HUDEP-2 (cell line): ENCODE measurements around the gene CDH13.

Experiments
- DNase-seq, 76 experiments: peaks; one replicate each; lab custom pipeline; 2025; ENCODE audit not compliant: unreplicated experiment in 76 of 76; lab: John Stamatoyannopoulos, UW

The CDH13 gene

DNA sequence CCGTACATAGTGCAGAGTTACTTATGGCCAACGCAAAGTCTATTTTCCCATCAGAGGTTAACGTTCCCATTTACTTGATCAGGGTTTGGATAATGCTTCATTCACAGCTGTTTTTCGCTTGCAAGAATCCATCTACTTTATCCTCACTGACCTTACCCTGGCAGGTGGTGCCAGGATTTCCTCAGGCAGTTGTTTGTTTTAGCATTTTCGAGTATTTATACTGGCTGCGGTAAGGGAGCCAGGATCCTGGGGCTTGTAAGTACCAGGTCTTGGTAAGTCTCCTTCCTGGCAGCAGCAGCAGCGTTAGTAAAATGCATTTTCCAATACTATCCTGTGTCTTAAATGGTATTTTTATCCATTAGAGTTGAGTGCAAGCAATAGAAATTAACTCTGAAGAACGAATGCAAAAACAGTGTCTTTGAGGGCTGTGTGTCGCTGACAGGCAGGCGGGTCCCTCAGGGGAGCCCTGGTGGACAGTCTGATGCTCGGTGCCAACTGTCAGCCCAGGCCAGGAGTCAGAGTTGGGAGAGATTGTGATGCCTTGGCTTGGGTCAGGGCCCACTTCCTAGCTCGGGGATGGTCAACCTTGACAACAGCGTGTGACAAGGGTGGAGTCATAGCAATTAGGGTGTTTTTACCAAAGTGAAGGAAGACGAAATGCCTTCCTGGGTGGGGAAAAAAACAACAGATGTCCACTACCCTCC, 1088.6 kb downstream of the CDH13 start:
- no peak for DNase-seq

DNA sequence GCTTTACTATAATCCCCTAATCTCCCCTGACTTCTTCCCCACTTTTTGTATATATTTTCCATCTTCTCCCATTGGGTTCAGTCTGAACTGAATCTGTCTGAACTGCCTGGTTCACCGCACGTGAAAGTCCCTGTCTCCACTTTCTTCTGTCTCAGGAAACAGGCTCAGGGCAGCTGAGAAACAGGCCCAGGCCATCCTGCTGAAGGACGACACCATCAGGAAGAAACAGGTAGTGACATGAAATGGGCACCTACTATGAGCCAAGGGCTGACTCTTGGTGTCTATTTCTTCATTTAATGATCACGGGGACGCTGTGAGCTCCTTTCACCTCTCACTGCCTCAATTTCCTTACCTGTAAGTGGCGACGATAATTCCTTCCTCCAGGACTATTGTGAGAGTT, 1090.5 kb downstream of the CDH13 start:
- DNase-seq: no peak

DNA sequence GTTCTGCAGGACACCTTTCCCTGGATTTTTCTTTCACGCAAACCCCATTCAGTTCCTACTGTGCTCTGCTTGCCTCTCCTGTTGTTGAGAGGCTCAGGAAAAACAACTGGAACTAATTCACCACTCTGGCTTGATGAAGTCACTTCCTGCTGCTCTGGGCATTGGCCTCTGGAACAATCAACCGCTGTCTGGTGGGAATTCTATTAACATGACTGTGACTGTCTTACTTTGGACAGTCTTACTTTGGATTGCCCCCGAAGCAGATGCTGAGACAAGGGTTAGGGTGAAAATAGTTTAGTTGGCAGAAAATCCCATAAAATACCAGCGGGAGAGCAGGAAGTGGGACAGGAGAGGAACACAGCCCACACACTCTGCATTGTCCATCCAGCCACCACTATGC, 1091.0 kb downstream of the CDH13 start:
- DNase-seq: no peak

DNA sequence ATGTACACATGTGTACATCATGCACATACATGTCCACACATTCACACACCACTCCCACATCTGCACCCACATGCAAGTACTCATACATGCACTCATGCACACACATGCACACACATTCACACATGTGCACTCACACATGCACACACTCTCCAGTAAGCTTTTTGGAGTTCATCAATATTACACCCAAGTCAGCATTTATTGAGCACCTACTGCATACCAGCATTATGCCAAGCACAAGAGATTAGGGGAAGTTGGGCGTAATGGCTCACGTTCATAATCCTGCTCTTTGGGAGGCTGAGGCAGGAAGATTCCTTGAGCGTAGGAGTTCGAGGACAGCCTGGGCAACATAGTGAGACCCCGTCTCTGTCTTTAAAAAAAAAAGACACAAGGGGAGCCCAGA, 1093.4 kb downstream of the CDH13 start:
- DNase-seq: no peak

DNA sequence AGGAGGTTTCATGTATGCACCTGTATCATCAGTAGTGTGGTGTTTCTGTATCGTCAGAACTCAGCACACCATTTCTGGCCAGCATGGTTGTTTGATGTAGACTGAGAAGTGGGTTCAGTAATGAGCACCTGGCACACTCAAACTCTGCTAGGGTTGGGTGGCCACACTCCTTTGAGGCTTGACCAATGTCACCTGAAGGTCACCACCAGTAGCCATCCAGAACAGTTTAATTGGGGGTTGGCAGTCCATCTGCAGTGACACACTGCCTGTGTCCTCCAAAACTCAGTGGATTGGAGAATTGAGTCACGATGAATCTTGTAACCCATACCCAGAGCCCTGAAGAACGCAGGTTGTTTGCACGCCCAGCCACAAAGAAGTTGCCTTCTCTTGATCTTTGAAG, 1094.2 kb downstream of the CDH13 start:
- DNase-seq: no peak

DNA sequence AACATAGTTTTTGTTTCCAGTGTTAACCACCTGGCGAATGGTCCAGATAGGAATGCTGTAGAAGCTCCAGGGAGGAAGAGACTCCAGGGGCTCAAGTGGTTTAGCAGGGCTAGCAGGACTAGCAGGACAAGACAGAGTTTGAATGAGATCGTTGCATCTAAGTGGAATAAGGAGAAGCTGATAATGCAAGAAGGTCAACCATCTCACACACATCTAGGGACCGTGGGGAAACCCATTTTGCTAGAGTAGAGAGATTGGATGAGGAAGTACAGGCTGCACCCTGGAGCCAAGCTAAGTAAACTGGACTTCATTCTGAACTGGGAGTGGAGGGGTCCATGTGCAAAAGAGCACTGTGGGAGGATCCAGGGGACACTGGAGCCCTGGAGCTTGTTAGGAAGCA, 1094.9 kb downstream of the CDH13 start:
- no peak for DNase-seq

DNA sequence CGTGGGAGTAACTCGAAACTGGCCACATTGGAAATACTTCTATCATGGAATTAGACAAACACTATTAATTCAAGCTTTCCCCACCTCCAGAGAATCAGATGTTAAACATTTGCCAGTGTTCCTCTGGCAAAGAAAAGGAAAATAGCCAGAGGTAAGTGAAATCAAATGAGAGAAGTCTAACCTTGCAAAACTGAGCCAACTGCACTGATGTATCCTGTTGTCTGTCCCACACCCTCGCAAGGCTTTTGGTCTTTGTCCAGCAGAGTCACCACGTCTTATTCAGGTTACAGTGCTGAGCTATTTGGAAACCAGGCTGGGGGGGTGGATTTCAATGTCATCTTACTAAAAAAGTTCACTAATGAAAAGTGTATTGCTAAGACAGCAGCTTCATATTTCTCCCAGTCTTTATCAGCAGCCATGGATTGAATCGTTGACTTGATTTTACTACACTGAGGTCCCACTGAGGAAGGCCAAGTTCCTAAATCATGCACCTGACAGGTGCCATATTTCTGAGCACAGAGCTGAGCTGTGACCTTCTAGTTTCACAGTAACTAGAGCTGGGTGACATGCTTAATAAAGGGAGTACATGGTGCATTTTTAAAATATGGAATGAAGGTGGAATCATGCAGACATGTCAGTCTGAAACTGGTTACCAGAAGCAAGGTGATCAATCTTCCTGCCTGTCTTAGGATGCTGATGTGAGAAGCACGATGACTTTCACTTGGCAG, 1095.9 kb downstream of the CDH13 start:
- no peak for DNase-seq

DNA sequence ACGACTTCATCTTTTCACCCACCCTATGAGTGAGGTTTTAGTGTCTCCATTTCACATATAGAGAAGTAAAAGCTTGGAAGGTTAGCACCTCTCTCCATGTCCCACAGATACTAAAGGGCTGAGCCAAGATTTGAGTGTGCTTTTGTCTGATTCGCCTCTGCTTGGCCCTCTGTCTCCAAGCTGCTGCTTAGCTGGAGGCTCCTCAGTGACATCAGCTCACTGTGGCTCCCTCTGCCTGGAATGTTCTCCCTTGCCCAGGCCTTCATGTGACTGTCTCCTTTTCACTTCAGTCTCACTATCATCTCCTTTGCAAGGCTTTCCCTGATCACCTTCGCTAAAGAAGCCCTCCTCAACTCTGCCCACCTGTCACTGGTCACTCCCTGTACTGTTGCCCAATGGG, 1096.5 kb downstream of the CDH13 start:
- DNase-seq: no peak

DNA sequence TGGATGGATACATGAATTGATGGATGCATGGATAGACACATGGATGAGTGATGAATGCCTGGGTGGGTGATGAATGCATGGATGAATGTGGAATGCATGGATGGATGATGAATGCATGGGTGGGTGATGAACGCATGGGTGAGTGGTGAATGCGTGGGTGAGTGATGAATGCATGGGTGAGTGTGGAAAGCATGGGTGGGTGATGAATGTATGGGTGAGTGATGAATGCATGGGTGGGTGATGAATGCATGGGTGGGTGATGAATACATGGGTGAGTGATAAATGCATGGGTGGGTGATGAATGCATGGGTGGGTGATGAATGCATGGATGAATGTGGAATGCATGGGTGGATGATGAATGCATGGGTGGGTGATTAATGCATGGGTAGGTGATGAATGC, 1097.1 kb downstream of the CDH13 start:
- no peak for DNase-seq

DNA sequence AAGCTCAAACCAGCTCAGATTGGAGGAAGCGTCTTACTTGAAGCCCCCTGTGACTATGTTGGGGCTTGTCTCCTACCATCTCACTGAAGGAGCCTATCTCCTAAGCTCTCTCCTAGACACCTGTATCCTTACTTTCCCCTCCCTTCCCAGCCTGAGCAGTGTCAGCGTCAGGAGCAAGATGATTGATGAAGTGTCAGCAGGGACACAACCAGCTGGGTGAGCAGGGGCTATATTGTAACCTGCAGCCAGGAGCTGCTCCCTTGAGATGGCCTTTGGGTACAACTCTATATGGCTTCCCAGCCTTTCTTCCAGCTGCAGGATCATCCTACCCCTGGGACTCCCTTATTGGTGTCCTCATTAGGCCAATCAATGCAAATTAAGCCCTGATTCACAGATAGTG, 1097.8 kb downstream of the CDH13 start:
- no peak for DNase-seq

DNA sequence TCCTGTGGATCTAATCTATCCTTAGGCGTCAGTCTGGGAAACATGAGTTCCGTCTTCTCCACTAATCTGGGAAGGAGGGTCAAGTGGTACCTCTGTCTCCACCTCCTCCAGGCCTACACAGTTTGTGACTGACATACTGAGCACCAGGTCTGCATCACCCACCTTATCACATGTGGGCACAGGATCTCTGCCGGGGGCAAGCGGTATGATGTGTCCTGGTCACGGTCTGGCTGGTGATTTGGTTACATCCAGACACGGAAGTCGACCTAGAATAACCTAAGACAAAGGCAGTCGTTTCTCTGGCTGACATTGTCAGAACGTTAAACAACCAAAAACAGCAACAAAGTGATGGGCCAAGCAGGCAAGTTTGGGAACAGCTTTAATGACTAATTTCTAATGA, 1098.5 kb downstream of the CDH13 start:
- no peak for DNase-seq

DNA sequence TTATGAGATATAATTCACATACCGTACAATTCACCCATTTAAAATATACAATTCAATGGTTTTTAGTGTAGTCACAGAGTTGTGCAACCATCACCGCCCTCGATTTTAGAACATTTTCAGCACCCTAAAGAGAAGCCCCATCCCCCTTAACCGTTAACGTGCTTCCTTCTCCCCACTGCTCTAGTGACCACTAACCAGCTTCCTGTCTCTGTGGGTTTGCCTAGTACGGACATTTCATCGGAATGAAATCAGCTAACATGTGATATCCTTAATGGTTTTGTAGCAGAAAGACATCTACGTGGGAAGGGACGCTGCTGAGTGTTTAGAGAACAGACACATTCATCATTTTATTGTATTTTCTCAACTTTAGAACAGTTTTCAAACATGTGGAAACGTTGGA, 1100.2 kb downstream of the CDH13 start:
- no peak for DNase-seq

DNA sequence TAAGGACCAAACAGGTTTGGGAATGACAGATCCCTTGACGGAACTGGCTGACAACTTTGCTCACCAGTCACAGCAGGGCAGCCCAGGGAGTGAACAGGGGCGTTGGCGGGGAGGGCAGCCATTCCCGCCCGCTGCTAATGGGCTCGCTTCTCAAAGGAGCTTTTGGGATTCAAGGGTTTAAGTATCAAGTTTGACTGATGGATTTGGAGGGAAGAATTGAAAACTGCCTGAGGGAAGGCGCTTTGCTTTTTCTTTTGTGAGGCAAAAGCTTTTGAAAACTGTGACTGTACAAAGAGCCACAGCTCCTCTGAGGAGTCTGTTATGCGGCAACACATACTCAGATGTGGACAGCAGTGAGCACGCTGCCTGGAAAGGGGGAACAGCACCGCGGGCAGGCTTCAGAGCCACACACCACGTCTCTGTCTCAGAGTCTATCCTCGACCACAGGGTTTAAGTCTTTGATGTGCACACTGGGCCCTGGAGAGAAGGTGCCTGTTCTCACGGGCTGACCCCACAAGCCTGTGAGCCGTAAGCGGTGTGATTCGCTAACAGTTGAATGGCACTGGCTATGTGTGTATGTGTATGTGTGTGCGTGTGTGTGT, 1101.1 kb downstream of the CDH13 start:
- DNase-seq: no peak

DNA sequence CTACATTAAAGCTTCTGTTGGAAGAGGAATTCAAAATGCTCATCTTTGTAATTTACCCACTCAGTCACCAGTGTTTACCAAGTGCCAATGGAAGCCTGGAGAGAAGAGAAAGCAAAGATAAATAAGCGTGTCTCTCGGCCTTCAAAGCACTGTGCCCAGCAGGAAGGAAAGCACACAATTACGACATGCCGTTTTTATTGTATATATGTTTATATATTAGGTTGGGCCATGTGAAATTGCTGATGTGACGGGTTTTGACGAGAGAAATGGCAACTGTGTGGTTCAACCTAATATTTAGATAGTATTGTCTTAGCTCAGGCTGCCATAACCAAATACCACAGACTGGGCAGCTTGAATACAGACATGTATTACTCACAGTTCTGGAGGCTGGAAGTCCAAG, 1101.7 kb downstream of the CDH13 start:
- no peak for DNase-seq

DNA sequence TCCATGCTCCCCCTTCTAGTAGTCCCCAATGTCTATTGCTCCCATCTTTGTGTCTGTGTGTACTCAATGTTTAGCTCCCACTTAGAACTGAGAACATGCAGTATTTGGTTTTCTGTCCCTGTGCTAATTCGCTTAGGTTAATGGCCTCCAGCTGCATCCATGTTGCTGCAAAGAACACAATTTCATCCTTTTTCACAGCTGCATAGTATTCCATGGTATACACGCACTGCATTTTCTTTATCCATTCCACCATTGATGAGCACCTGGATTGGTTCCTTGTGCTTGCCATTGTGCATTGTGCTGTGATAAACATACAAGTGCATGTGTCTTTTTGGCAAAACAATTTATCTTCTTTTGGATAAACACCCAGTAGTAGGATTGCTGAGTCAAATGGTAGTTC, 1104.0 kb downstream of the CDH13 start:
- no peak for DNase-seq

DNA sequence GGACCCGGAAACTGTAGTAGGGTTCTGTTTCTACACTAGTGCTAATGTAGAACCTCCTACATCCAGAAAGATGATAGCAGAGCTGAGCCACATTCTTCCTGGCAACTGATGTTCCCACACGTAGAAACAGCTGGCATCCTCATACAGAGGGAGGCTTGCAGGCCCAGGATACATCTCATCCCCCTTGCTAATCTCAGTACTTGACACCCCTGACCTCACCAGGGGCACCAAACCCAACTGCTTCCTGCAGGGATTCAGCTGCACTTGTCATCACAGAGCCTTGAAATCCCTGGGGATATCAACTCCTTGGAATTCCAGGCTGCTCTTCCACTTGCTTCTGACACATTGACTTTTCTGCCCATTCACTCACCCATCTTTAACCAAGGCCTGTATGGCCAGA, 1105.8 kb downstream of the CDH13 start:
- no peak for DNase-seq

DNA sequence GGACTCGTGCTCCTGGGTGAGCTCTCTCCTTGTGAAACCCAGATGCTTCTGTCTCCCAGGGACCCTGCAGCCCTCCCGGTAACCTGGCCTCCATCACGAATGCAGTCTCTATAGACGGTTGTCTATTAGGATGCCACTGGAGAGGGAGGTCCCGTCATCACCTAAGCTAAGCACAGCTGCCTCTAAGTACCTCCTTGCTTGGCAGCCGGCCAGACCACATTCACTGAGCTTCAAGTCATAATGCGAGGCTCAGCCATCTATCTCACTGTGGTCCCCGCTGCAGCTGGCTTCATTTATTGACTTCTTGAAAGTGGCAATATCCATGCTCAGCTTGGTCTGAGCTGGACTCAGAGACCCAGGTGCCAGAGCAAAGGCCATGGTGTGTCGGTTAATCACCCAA, 1106.5 kb downstream of the CDH13 start:
- DNase-seq: no peak

DNA sequence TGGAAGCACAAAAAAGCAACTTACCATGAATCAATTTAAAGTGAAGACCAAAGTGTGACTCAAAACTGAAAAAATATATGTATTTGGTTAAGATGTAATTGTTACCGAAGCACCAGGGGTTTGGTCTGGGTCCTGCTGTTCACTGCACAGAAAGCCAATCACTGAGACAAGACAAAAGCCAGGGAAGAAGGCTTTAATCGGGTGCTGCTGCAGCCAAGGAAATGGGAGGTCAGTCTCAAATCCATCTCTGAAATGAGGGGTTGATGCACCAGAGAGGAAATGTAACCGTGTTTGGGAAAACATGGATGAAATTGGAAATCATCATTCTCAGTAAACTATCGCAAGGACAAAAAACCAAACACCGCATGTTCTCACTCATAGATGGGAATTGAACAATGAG, 1107.4 kb downstream of the CDH13 start:
- DNase-seq: no peak

DNA sequence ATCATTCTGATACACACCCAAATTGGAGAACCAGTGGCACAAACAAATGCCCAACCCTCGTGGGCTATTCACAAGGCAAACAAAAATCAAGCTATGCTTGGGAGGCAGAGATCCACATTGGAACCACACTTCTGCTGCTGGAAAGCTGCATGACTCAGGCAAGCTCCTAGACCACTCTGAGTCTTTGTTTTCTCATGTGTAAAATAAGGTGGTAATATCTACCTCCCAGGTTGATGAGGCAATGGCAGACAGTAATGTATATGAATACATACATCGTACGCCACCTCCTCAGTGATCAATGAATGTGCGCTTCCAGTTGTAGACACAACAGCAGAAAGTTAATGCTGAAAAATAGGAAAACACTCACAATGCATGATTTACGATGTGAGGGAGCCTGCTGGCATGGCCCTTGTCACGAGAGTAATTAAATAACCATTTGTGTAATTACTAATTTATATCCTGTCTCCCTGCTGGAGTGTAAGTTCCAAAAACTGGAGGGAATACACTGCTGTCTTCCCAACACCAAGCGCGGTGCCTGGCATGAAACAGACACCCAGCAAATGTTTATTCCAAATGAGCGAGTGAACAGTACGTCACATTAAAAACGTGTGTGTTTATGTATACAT, 1111.1 kb downstream of the CDH13 start:
- DNase-seq: no peak

DNA sequence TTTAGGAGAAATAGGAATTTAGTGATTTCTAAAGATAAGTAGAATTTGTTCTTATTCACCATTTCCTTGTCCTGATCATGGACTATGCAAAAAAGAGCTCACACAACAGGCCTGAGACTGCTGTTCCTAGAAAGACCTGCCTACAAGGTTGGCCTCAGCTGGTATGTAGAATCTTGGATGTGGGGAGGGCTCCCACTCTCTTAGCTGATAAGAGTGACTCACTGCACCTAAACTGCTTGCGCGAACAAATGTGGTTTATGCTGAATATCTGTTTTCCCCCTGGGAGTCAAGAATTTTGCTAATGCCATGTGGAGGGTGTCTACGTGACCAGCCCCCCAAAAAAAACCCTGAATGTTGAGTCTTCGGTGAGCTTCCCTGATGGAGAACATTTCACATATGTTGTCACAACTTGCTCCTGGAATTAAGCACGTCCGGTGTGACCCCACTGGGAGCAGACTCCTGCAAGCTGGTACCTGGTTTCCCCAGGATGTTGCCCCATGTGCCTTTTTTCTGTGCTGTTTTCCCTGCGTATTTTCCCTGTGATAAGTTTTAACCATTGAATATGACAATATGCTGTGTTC, 1112.2 kb downstream of the CDH13 start:
- no peak for DNase-seq

DNA sequence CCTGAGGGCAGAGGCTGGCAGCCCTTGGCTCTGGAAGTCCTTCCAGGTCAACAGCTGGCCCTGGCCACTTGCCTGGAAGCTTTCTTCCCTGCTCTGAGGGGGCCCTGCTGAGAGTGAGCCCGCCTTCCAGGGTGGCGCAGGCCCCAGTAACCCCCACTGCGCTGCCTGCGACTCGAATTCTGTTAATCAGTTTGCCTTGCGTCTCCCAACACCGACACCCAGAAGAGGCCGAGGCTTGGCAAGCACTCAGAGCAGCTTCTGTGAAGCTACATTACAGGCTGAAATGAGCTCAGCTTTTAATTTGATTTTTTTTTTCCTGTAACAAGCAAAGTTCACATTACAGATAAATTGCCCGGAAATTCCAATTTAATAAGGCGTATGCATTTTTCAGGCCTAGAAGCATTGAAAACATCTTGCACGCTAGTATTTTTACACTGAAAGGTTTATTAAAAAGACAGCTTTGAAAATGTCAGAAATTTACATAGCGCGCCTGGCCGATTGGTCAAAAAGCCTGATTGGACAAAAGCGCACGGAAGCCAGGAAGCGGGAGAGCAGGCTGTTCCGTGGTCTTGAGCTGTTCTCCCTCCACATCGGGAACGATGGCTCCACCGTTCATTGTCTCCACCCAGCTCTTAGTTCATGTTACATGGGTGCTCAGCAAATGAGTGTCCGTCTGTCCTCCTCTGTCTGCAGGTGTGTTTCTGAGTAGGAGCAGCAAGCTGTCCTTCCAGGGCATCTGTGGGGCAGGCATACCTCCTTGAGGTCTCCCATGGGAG, 1115.5 kb downstream of the CDH13 start:
- no peak for DNase-seq
